WTC11 (cell line): ENCODE results near the gene BACH2.
"Not testable (repeated sequence)": the region's sequence is repeated elsewhere in the genome, so short reads cannot be mapped to it uniquely, and the experiment has no call there.

Experiments
- ATF1 ChIP-seq: sonication (generic); formaldehyde crosslinking; IDR thresholded peaks from 2 replicates; pipeline ENCODE4 v1.8.1; 2023; ENCODE audit warnings: mild to moderate bottlenecking, moderate library complexity, missing genetic modification reagents
- ATF3 ChIP-seq: sonication (generic); formaldehyde crosslinking; conservative IDR thresholded peaks from 2 replicates; pipeline ENCODE4 v1.8.1; 2022; ENCODE audit warnings: mild to moderate bottlenecking, missing genetic modification reagents
- CREM ChIP-seq: sonication (generic); formaldehyde crosslinking; IDR thresholded peaks from 2 replicates; pipeline ENCODE4 v1.8.1; 2022; ENCODE audit warnings: mild to moderate bottlenecking, missing genetic modification reagents, moderate library complexity
- CTCF ChIP-seq: fragments of 200-600 bp; IDR thresholded peaks from 2 replicates; pipeline ENCODE4 v1.8.0; 2022; ENCODE audit warnings: antibody characterized with exemption
- E2F1 ChIP-seq: sonication (generic); formaldehyde crosslinking; IDR thresholded peaks from 2 replicates; pipeline ENCODE4 v1.8.0; 2022; ENCODE audit warnings: mild to moderate bottlenecking, missing genetic modification reagents
- ESRRA ChIP-seq: sonication (generic); formaldehyde crosslinking; IDR thresholded peaks from 2 replicates; pipeline ENCODE4 v1.8.1; 2022; ENCODE audit warnings: mild to moderate bottlenecking, missing genetic modification reagents, borderline replicate concordance
- FOXK1 ChIP-seq: sonication (generic); formaldehyde crosslinking; IDR thresholded peaks from 2 replicates; pipeline ENCODE4 v1.8.0; 2022; ENCODE audit warnings: mild to moderate bottlenecking, moderate library complexity, missing genetic modification reagents
- IRF2 ChIP-seq: sonication (generic); formaldehyde crosslinking; IDR thresholded peaks from 2 replicates; pipeline ENCODE4 v1.8.0; 2022; ENCODE audit warnings: low read depth, missing genetic modification reagents, borderline replicate concordance
- RORB ChIP-seq: fragments of 250-450 bp; sonication (Bioruptor Pico); IDR thresholded peaks from 2 replicates; pipeline ENCODE4 v1.9.0; 2021; ENCODE audit warnings: mild to moderate bottlenecking
- TCF7 ChIP-seq: sonication (generic); formaldehyde crosslinking; IDR thresholded peaks from 2 replicates; pipeline ENCODE4 v1.8.0; 2022; ENCODE audit warnings: mild to moderate bottlenecking, low read depth, missing genetic modification reagents, moderate library complexity
- USF1 ChIP-seq: sonication (generic); formaldehyde crosslinking; IDR thresholded peaks from 2 replicates; pipeline ENCODE4 v1.8.0; 2022; ENCODE audit warnings: mild to moderate bottlenecking, missing genetic modification reagents
- ZNF425 ChIP-seq: fragments of 250-450 bp; sonication (Bioruptor Pico); conservative IDR thresholded peaks from 2 replicates; pipeline ENCODE4 v1.9.0; 2021; ENCODE audit warnings: mild to moderate bottlenecking

- TF ChIP-seq ATF3 (CRISPR knock-in tag); RORB (CRISPR knock-in tag); CTCF; FOXK1 (CRISPR knock-in tag); CREM (CRISPR knock-in tag); ATF1 (CRISPR knock-in tag); USF1 (CRISPR knock-in tag); IRF2 (CRISPR knock-in tag); TCF7; ESRRA (CRISPR knock-in tag); ZNF425 (CRISPR knock-in tag); E2F1 (CRISPR knock-in tag): not testable (repeated sequence)
Observed at GRCh38 chr6:89910001-89910901, 386.4 kb downstream of the BACH2 start.
